PC-9 (cell line): ENCODE measurements around the gene FBRSL1. TPM values are rescaled to one million over a fixed set of nuclear protein-coding genes. Genes with fewer than 3 reads are reported as not detected.

ENCODE experiments used
- BruUV-seq: library from RNA; stranded (reverse); fragments of 400-500 nt; replicated peaks from 2 replicates; lab custom pipeline; 2021; lab: Mats Ljungman, UMichigan
- CTCF ChIA-PET: fragments of 300-600 bp; sonication (Branson Sonifier 250); formaldehyde crosslinking; loops from one replicate; lab custom pipeline; 2022; ENCODE audit warnings: antibody characterized with exemption; lab: Charles Lee
- POLR2A ChIA-PET: fragments of 300-600 bp; sonication (Branson Sonifier 250); formaldehyde crosslinking; loops from one replicate; lab custom pipeline; 2022; ENCODE audit warnings: antibody characterized with exemption; ENCODE audit not compliant: unreplicated experiment; lab: Charles Lee
- DNase-seq, 2 experiments: peaks; one replicate each; pipeline versions ENCODE4 v3.0.0 to v3.0.0-alpha.2; 2015 to 2022; ENCODE audit warnings: mixed read lengths in 1 of 2
- H2AFZ ChIP-seq: fragments of 200-600 bp; sonication (generic); 2 replicates; pipeline ENCODE4 v1.8.1; 2017; ENCODE audit warnings: antibody characterized with exemption
- H3F3A ChIP-seq: fragments of 200-600 bp; sonication (generic); 2 replicates; pipeline ENCODE4 v1.8.1; 2017; ENCODE audit warnings: antibody characterized with exemption, mild to moderate bottlenecking, low read depth; ENCODE audit not compliant: insufficient read depth
- H3K27ac ChIP-seq: fragments of 200-600 bp; sonication (generic); 2 replicates; pipeline ENCODE4 v1.6.1; 2016; ENCODE audit warnings: mixed run types
- H3K27me3 ChIP-seq: fragments of 200-600 bp; sonication (generic); 2 replicates; pipeline ENCODE4 v1.6.1; 2016; ENCODE audit warnings: low read depth, mixed run types; ENCODE audit not compliant: insufficient read depth
- H3K36me3 ChIP-seq: fragments of 200-600 bp; sonication (generic); 2 replicates; pipeline ENCODE4 v1.6.1; 2016; ENCODE audit warnings: low read depth, mixed run types
- H3K4me1 ChIP-seq: fragments of 200-600 bp; sonication (generic); replicated peaks from 2 replicates; pipeline ENCODE4 v1.6.1; 2016; ENCODE audit warnings: mixed run types; ENCODE audit not compliant: insufficient read depth
- H3K4me2 ChIP-seq: fragments of 200-600 bp; sonication (generic); 2 replicates; pipeline ENCODE4 v1.6.1; 2017; ENCODE audit warnings: mixed run types
- H3K4me3 ChIP-seq: fragments of 200-600 bp; sonication (generic); 2 replicates; pipeline ENCODE4 v1.6.1; 2016; ENCODE audit warnings: mixed run types
- H3K79me2 ChIP-seq: fragments of 200-600 bp; sonication (generic); 2 replicates; pipeline ENCODE4 v1.6.1; 2017; ENCODE audit warnings: low read depth, mixed run types
- H3K9me2 ChIP-seq: fragments of 200-600 bp; sonication (generic); 2 replicates; pipeline ENCODE4 v1.8.1; 2017; ENCODE audit warnings: mild to moderate bottlenecking; ENCODE audit not compliant: insufficient read depth
- H3K9me3 ChIP-seq: fragments of 200-600 bp; sonication (generic); 2 replicates; pipeline ENCODE4 v1.8.1; 2016; ENCODE audit warnings: low read depth; ENCODE audit not compliant: insufficient read depth
- H4K20me1 ChIP-seq: fragments of 200-600 bp; sonication (generic); 2 replicates; pipeline ENCODE4 v1.8.1; 2017; ENCODE audit not compliant: insufficient read depth
- EZH2 ChIP-seq: fragments of 200-600 bp; sonication (generic); IDR thresholded peaks from 2 replicates; pipeline ENCODE4 v1.8.0; 2017; ENCODE audit warnings: antibody characterized with exemption, low read depth
- intact Hi-C: fragments of 100-400 bp; cut with micrococcal nuclease; formaldehyde crosslinking; loops from one replicate; pipeline ENCODE4 v1.10.0; 2022; ENCODE audit not compliant: unreplicated experiment
- total RNA-seq: library from RNA; stranded (reverse); gene quantifications from 2 replicates; pipeline ENCODE4 v1.2.3, GENCODE V29; 2021
- TF ChIP-seq, protein P1 (sequence below): fragments of 200-600 bp; sonication (generic); conservative IDR thresholded peaks from 2 replicates; pipeline ENCODE4 v1.6.1; 2017; ENCODE audit warnings: mixed run types, antibody characterized with exemption, mild to moderate bottlenecking, moderate library complexity

FBRSL1 gene
- total RNA-seq, 1 experiment from 2014 or later: 59.5 TPM

DNA sequence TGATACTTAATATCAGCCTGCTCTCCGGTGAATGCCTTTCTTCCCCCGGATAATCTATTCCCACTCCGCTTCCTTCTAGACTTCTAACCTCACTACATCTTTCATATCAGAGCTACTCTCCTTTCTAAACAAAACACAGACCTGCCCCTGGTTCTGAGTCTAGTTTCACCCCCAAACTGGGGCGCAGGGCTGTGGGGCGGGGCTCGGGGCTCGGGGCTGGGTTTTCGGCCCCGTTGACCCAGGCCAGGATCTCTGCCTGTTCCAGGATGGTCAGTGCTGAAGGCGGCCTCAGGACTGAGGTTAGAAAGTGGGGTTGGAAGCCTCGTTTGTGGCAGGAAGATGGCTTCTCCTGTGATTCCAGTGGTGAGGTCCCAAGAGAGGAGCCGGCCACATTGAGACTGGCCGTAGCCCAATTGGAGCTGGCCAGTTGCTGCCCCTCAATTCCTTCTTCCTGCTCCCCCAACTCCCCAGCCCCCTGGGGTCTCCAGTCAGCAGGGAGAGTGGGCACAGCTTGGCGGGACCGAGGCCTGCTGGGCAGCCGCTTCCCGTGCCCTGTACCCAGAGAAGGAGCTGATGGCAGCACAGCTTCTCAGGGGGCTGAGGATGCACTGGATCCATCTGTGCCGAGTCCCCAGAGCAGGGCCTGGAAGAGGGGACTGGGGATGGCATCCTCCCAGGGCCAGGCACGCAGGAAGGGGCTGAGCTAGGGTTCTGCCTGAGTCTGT, 67.5 kb downstream of the FBRSL1 start:
- no peaks in the 10 kb centered on the region for H3K9me3 ChIP-seq
- H3K4me1 ChIP-seq: no peaks in the 10 kb centered on the region
- no TSS peak for BruUV-seq
- no peak for DNase-seq
- H3K4me3 ChIP-seq: no peak overlapping the region
- ChIA-PET CTCF (interaction anchor here (0.6 kb wide), 1 partner anchor 9 kb away, joined by 4 read pairs; no protein-coding TSS in a partner anchor), POLR2A (interaction anchor here (0.7 kb wide), 1 partner anchor 549 kb away, joined by 3 read pairs; no protein-coding TSS in a partner anchor)
- no peak overlapping the region for H3K27ac ChIP-seq
- no peaks in the 10 kb centered on the region for H3K27me3 ChIP-seq
- TF ChIP-seq, protein P1, sequence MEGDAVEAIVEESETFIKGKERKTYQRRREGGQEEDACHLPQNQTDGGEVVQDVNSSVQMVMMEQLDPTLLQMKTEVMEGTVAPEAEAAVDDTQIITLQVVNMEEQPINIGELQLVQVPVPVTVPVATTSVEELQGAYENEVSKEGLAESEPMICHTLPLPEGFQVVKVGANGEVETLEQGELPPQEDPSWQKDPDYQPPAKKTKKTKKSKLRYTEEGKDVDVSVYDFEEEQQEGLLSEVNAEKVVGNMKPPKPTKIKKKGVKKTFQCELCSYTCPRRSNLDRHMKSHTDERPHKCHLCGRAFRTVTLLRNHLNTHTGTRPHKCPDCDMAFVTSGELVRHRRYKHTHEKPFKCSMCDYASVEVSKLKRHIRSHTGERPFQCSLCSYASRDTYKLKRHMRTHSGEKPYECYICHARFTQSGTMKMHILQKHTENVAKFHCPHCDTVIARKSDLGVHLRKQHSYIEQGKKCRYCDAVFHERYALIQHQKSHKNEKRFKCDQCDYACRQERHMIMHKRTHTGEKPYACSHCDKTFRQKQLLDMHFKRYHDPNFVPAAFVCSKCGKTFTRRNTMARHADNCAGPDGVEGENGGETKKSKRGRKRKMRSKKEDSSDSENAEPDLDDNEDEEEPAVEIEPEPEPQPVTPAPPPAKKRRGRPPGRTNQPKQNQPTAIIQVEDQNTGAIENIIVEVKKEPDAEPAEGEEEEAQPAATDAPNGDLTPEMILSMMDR: no peak
- TF ChIP-seq EZH2: no peak
- H2AFZ ChIP-seq: no peak overlapping the region
- H3K4me2 ChIP-seq: no peak overlapping the region
- H3K36me3 ChIP-seq: no peaks in the 10 kb centered on the region
- peaks cover 27% of the 10 kb centered on the region for H4K20me1 ChIP-seq
- peaks cover 9% of the 10 kb centered on the region; the same call in 1 of the 2 replicates for H3F3A ChIP-seq
- intact Hi-C loops: no loop called here
- peaks cover 7% of the 10 kb centered on the region; the same call in 1 of the 2 replicates for H3K79me2 ChIP-seq
- no peaks in the 10 kb centered on the region for H3K9me2 ChIP-seq

DNA sequence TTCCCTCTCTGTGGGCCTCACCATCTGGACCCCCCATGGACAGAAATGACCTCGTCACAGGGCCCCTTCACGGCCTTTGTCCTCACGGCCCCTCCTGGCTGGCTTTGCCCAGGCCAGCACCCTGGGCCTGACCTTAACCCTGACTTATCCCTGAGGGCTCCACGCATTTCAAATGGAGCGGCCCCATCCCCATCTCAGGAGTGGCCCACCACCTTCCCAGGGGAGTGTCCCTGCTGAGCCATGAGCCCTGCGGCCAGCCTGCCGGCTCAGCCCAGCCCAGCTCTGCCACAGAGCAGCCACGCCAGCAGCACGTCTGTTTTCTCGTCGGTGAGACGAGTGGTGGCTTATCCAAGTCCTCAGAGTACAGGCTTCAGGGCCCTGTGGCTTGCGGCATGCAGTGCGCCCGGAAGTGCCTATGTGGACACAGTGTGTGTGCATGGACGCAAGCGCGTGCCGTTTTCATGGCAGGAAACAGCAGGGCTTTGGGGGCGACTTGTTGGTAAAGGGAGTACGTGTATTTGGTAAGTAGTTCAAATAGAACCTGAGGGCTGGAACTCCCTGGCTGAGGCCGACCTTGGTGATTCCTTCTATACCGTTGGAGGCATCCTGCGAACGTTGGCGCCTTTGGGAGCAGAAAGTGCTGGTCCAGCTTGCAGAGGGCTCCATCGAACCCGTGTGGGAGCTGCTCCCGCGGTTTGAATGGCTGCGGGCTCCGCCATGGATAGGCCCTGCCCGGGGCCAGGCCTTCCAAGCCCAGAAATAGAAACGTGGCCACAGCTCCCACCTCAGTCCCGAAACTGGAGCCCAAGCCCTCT, 68.3 kb downstream of the FBRSL1 start:
- Histone ChIP-seq H3K79me2 (peaks cover 7% of the 10 kb centered on the region; the same call in 1 of the 2 replicates), H3K4me3 (no peak overlapping the region), H3K9me2 (no peaks in the 10 kb centered on the region), H3K36me3 (no peaks in the 10 kb centered on the region), H4K20me1 (peaks cover 30% of the 10 kb centered on the region), H3K4me1 (no peaks in the 10 kb centered on the region), H3K27me3 (no peaks in the 10 kb centered on the region), H3K9me3 (no peaks in the 10 kb centered on the region), H3F3A (peaks cover 9% of the 10 kb centered on the region; the same call in 1 of the 2 replicates), H2AFZ (no peak overlapping the region), H3K4me2 (no peak overlapping the region), H3K27ac (no peak overlapping the region)
- no TSS peak for BruUV-seq
- ChIA-PET POLR2A (no interaction called here), CTCF (no interaction called here)
- TF ChIP-seq EZH2: no peak
- TF ChIP-seq, protein P1: no peak
- intact Hi-C loops: no loop called here
- DNase-seq: no peak

DNA sequence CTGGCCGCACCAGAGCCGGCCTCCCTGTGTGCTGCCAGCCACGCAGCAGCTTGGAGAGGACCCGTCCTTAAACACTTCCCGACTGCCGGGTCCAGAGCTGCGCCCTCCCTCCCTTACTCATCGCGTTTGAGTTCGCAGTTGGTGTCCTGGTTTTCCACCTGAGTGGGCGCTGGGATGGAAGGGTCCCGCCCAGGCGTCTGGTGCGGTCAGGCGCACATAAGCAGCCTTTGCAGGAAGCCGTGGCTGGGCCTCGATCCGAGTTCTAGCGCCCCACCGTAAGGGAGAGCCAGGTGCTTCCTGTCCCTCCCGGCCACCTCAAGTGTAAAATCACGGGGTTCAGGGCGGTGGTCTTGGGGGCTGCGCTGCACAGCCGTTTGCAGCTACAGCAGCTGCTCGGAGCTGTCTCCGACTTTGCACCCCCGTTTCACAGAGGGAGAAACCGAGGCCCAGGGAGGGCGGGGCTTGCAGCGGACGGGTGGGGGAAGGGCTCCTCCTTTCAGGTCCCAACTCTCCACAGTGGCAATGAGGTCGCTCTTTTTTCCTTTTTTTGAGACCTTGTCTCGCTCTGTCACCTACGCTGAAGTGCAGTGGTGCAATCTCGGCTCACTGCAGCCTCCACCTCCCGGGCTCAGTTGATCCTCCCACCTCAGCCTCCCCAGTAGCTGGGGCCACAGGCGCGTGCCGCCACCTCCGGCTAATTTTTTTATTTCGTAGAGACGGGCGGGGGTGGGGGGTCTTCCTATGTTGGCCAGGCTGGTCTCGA, 69.1 kb downstream of the FBRSL1 start:
- Histone ChIP-seq H3K4me2 (peak overlapping the region; percentile 88), H2AFZ (no peak overlapping the region), H4K20me1 (peaks cover 31% of the 10 kb centered on the region), H3K27me3 (no peaks in the 10 kb centered on the region), H3K27ac (no peak overlapping the region), H3F3A (peaks cover 9% of the 10 kb centered on the region; the same call in 1 of the 2 replicates), H3K4me3 (peak overlapping the region; percentile 64; the same call in 1 of the 2 replicates), H3K36me3 (no peaks in the 10 kb centered on the region), H3K9me3 (no peaks in the 10 kb centered on the region), H3K9me2 (no peaks in the 10 kb centered on the region), H3K4me1 (no peaks in the 10 kb centered on the region), H3K79me2 (peaks cover 7% of the 10 kb centered on the region; the same call in 1 of the 2 replicates)
- no peak for TF ChIP-seq EZH2
- TF ChIP-seq, protein P1: no peak
- intact Hi-C loops: no loop called here
- DNase-seq: no peak
- ChIA-PET CTCF (no interaction called here), POLR2A (no interaction called here)
- no TSS peak for BruUV-seq
